HG02981 (cell line): ENCODE results near the gene SEMA7A.

Experiments
- ATAC-seq: cut with Tn5 transposase; IDR thresholded peaks from one replicate; pipeline ENCODE4 v1.9.1; 2021; ENCODE audit warnings: mild to moderate bottlenecking, moderate library complexity; ENCODE audit not compliant: unreplicated experiment

SEMA7A gene

GRCh38 chr15:74431116-74431515 lies 2.6 kb downstream of the SEMA7A start:
- ATAC-seq = no peak

GRCh38 chr15:74430510-74430951 lies 3.2 kb downstream of the SEMA7A start:
- ATAC-seq = no peak

DNA sequence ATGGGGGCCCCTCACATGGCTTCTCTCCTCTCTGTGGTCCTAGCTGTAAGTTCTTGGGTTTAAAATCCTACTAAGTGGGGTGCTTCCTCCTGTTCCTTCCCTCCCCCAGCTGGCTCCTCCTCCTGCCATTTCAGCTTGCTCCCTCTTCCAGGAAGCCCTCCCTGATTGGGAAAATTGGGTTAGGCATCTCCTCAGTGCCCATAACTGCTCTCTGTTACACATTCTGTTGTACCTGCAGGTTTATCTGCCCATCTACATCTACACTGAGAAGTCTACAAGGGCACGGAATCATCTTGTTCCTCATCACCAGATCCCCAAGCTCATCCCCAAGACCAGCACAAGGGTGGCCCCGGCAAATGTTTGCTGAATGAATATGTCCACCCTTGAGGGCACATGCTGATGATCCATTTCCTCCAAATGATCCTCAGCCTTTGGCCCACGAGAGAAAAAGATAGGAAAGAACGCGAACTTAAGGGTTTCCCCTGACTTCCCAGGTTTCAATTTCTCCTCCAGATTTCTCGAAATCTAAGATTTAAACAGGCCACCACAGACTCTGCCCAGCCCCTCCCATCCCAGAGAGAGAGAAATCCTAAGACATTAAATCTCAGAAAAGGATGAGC lies 3.9 kb downstream of the SEMA7A start:
- ATAC-seq = no peak

DNA sequence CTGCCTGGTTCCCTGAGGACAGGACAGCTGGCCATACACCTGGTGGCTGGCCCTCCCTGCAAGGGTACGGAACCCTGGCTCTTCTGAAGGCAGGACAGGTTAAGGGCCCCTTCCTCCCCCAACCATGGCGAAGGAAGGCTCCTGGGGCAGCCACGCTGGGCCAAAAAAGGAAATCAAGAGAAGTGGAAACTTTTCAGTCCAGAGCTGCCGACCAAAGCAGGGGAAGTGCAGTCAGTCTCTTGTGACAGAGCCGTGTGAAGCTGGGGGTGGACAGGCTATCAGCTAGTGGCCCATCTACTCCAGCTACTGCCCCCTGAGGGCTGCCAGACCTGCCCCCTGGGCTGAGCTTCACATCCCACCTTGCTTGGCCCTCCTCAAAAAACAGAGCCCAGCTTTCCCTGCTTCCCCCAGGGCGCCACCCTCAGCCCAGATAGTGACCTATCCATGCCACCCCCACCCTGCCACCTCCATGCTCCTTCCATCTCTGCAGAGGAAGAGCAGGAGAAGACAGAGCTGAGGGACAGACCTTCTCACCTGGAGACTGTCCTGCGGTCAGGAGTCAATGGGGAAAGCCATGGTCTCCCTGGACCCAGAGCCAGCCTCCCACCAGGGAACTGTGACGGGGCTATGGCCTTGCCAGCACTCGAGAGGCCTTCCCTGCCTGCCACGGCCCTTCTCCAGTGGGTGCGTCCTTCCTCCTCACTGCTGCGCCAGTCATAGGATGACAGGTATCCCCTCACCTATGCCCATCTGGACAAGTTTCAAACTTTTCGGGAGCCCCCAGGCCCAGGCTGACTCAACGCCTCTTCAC lies 4.6 kb downstream of the SEMA7A start:
- no peak for ATAC-seq

DNA sequence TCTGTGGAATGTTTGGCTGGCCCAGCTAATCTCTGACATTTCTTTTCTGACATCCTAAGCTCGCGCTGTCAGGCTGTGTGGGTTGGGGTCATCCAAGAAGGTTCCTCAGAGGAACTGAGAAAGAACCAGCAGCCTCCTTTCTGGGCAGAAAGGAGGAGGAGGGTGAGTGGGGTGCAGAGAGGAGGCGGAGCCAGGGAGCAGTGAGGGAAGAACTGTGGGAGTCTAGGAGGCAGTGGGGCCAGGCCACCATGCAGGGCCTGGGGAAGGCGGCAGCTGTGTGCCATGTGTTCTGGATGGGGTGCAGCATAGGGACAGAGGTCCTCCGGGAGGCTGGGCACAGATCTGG lies 5.3 kb downstream of the SEMA7A start:
- no peak for ATAC-seq

DNA sequence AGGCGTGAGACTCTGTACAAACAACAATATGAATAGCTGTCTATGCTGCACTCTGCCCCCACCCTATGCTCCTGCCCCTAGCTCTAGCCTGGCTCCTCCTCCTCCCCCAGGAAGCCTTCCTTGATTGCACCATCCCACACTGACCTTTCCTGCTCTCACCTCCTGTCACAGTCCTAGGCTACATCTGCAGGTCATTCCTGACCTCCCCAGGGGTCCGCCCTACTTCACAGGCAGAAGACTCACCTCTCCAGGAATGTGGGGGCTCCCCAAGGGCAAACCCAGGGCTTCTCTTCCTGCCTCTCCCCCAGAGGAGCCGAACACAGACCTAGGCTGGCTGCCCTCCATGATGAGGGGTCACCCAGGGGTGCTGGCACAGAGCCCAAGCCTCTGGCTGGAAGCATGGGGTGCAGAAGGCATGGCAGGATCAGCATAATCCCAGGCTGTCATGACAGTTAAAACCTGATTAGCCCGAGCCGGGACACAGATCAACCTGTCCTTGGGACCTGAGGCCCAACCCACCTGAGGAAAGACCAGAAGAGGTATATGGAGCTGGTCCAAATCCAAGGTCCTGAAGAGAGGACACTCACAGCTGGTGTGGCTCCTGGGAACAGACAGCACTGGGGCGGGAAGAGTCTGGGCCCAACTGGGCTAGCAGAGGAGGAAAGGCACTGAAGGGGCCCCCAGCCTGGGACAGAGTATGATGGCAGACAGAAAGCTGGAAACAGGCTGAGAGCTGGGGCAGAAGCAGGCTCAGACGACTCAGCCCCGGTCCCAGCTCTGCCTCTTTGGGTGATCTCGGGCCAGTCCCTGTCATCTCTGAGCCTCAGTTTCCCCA lies 5.9 kb downstream of the SEMA7A start:
- no peak for ATAC-seq

- no peak for ATAC-seq
These were observed 7.1 kb downstream of the SEMA7A start for GRCh38 chr15:74426404-74427281.

GRCh38 chr15:74425630-74426029 lies 8.1 kb downstream of the SEMA7A start:
- no peak for ATAC-seq

GRCh38 chr15:74424901-74425528 lies 8.7 kb downstream of the SEMA7A start:
- ATAC-seq = no peak

GRCh38 chr15:74423431-74424257 lies 10.1 kb downstream of the SEMA7A start:
- no peak for ATAC-seq

- ATAC-seq = no peak
These were observed 10.9 kb downstream of the SEMA7A start for GRCh38 chr15:74422652-74423430.

DNA sequence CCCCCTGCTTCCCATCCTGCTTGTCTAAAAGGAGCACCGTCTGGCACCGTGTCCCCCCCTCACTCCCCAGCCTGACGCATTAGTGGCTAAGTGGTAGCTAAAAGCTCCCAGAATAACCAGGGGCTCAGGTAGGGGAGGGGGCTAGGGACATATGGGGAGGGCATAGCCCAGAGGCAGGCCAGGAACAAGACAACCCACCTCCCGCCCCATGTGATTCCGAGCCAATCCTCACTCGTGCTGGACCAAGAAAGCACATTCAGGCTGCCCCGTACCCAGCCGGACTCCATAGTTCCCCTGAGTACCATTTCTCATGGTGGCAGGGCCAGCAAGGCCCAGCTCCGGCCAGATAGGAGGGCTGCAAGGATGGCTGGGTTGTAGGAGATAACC lies 11.5 kb downstream of the SEMA7A start:
- no peak for ATAC-seq

DNA sequence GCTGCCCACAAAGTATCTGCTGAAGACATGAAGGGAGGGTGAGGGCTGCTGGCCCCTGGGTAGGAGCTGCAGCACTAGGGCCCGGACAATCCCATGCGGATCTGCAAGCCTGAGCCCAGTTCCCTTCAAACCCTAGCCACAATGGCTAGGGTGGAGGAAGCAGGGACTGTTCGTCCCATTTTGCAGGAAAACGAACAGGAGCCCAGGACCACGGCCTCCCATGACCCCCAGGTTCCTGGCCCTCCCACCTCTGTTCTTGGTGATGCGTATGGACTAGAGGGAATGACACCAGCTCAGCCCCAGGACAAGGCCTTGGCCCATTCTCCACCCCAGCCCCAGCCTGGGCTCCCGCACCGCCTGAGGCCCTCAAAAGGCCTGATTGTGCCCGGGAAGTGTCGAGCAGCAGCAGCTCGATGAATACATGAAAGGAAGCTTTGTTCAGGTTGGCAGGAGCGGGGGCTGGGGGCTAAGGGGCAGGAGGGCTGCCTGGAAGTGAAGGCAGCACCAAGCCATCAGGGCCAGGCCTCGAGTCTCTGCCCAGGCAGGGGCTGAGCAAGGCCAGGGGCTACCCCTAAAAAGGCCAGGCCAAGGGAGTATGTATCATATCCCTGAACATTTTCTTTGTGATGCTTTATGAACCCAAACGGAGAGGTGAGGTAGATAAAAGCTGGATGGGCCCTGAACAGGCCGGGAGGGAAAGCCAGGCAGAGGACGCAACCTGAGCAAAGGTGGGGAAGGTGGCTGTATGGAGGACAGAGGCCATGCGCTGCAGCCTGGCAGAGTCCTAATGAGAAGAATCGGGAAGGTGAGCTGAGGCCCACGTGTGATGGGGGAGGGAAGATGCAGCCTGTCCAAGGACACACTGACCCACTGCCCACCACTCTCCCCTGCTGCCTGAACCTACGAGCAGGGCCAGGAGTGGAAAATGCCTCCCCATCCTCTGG lies 12.2 kb downstream of the SEMA7A start:
- ATAC-seq = no peak

DNA sequence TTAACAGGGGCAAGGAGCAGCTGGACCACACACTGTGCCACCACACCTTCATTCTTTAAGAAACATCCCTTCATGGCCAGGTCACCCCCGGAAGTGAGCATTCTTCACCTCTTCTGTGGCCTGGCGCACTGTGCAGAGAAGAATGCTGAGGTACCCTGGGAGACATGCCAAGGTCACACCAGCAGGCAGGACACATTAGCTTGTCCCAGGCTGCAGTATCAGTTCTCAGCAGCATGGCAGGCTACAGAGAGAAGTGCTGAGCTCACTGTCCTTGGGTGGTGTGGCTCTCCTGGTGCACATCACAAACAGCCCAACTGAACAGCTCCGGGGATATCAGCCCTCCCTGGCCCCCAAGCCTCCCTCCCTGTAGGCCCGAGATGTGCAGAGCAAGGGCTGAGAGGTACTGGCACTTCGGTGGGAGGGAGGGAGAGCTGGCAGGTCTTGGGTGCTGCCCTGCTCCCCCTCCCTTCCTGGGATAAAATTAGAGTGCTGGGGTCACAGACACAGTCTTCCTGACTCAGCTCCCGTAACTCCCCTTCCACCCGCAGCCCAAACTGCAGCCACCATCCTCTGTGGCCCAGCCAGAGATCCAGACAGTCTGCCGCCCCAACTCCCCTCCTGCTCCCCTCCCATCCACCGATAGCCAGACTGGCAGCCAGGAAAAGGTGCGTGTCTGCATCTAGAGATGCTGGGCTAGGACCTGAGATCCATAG lies 13.4 kb downstream of the SEMA7A start:
- ATAC-seq = no peak

GRCh38 chr15:74419432-74419831 lies 14.3 kb downstream of the SEMA7A start:
- ATAC-seq = no peak

DNA sequence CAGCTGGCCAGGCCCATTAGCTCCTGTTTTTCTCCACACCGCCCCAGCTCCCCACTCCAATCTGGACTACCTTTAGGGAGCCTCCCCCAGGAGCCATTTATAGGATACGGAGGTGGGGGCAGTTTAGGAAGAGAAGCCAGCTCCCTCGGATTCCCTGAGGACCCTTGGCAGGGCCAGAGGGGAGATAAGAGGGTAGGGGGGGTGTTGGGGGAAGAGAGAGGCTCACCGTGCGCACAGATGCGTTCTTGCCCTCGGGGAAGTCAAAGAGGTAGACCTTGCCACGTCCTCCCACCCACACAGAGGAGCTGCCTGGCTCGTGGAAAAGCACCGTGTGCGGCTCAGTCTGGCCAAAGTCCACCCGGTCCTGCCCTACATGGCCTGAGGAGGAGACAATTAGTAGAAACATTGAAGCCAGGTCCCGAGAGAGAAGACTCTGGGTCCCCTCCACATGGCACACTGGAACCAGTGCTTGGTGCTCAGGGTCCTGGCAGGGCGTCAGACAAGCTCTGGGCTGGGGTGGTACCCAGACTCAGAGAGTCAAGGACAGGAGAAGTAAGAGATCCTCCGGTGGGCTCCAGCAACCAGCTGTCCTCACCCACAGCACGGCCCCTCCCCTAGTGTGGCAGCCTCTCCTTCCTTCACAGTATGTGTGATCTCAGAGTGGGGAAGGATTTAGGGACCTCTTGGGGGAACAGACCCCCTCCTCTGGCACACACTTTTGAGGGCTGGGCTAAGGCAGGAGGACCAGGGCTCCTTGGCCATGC lies 15.0 kb downstream of the SEMA7A start:
- no peak for ATAC-seq
